AG09319 (cell line): ENCODE results near the gene PLCG2.

Experiments used
- DNase-seq: peaks from one replicate; pipeline ENCODE4 v3.0.0-alpha.2; 2010; ENCODE audit warnings: low read depth; ENCODE audit errors: extremely low read depth
- TF ChIP-seq, protein P1 (sequence below): IDR thresholded peaks from 2 replicates; pipeline ENCODE4 v1.5.1; 2011; ENCODE audit warnings: low read depth, mild to moderate bottlenecking, inconsistent platforms, low read length, moderate library complexity

PLCG2 gene

DNA sequence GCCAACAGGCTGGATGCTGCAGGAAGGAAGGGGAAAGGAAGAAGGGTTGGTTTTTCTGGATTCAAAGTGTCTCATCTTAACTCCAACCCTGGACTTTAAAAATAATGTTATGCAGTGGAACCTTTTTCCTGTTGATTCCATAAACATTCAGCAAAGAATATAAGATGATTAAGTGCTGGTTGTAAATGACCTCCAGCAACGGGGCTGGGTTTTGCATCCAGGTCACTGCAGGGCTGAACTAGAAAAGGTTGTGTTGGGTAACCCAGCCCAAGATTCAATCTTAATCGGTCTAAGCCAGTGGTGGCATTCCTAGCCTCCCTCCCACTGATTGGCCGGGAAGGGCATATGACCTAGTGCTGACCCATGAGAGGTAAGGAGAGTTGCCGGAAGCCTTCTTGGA is 34.2 kb upstream of the PLCG2 start:
- DNase-seq, result no peak
- TF ChIP-seq, protein P1, sequence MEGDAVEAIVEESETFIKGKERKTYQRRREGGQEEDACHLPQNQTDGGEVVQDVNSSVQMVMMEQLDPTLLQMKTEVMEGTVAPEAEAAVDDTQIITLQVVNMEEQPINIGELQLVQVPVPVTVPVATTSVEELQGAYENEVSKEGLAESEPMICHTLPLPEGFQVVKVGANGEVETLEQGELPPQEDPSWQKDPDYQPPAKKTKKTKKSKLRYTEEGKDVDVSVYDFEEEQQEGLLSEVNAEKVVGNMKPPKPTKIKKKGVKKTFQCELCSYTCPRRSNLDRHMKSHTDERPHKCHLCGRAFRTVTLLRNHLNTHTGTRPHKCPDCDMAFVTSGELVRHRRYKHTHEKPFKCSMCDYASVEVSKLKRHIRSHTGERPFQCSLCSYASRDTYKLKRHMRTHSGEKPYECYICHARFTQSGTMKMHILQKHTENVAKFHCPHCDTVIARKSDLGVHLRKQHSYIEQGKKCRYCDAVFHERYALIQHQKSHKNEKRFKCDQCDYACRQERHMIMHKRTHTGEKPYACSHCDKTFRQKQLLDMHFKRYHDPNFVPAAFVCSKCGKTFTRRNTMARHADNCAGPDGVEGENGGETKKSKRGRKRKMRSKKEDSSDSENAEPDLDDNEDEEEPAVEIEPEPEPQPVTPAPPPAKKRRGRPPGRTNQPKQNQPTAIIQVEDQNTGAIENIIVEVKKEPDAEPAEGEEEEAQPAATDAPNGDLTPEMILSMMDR, result no peak

DNA sequence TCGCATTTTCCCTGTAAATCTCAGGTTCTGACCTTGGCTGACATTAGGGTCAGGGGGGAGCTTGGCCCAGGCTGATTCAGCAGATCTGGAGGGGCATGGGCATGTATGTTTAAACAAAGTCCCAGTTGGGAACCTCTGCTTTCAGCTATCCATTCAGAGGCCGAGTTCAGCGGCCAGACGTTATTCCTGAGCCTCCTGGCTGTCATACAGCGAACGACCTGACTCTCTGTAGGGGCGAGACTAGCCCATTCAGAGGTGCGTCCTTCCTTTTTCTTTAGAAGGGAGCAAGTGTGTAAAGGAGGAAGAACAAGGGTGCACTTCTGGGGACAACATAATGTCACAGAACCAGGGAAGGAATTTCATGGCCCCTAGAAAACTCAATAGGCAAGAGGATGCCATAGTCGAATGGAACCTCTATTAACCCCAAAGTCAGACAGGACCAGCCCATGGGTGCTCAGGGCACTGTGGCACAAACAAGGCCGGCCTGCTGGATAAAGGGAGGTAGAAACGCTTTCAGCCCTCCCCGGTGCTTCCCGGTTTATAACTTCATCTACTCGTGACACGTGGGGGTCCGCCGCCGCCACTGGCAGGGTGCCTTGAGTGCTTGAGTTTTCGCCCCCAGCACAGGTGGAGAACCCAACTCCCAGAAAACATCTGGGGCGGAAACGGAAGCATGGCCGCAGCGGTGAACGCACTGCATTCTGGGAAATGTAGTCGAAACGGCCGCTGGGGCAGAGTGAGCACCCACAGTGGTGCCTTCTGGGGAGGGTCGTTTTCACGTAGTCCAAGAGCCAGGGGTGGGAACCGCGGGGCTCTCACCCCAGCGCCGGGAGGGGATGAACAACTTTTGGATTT is 33.2 kb upstream of the PLCG2 start:
- DNase-seq, result no peak
- TF ChIP-seq, protein P1, result no peak

DNA sequence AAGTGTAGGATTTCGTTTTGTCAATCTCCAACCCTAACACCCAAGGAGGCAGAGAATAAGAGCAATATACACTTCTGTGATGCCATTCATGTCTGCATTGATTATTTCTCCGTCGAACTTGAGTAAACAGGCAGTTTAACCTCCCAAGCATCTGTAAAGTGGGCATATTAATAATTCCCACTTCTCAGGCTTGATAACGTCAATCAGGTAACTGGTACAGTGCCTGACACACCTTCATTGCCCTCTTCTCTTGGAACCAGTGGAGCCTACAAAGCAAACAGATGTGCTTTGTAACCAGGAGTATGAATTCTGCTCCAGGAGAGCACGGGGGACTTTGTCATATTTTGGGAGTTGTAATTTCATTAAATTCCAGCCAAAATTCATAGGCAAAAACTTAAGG is 32.5 kb upstream of the PLCG2 start:
- TF ChIP-seq, protein P1, result no peak
- no peak for DNase-seq

DNA sequence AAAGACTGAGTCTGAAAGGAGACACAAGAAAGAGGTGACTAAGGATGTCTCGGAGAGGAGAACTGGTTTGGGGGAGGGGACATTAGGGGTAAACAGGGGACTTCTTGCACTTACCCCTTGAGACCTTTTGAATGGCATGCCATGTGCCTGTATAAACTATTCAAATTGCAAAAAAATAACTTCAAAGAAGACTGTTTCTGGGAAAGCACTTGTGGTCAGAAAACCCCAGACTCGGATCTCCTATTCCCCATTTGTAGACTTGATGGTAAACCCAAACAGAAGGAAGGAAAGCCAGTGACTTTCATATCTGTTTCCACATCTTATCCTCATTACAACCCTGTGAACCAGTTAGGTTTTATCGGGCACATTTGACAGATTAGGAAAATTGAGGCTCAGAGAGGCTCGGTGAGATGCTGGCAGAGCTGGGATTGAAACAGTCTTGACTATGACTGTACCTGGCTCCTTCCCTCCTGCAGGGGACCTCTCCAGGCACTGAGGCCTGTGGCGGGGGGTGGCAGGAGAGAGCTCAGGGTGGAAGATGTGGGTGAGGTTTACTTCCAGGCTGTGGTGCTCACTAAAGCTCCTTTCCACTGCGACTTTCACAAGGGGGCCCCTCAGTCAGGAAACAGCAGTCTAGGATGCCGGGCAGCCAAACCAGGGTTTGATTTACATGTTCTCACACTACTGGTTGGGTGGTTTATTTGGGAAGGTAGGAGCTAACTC is 30.5 kb upstream of the PLCG2 start:
- no peak for DNase-seq
- TF ChIP-seq, protein P1, result no peak

DNA sequence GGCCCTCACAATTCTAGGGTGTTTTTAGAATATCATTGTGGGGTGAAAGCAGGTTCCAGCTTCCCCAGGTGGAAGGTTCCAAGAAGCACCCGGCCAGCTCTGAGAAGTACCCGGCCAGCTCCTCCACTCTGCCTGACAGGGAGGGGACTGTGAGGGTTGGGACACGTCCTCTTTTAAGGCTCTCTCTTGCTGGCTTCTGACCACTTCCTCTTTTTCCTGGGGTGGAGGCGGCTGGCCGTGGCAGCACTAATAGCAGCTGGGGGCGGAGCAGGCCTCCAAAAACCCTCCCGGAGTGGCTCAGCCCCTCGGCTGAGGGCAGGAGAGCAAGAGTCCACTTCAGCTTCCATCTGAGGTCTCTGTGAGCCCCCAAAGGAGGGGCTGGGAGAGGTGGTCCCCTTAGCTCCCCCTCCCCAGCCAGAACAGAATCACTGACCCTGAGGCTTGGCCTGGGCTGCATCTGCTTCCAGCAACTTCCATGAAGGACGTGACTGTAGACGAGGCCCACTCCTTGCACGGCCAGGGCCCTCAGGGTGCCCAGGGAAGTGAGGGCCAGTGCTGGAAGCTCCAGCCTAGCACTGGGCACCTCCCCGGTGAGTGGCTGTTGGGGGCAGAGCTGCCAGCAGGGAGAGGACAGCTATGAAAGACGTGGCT is 26.7 kb upstream of the PLCG2 start:
- no peak for DNase-seq
- TF ChIP-seq, protein P1, result no peak

DNA sequence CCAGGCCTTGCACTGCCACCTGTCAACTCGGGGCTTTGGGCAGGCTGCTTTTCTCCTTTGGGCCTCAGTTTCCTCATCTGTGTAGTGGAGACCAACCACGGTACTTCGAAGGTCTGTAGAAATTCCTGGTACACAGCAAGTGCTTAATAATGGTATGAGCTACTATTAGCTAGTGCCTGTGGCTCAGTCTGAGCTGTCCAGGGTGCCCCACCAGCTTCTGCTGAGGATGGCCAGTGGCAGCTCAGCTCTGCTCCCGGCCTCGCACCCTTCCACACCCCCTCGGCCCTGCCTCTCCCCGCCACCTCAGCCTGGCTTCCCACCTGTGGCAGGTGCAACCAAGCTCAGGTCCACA is 26.2 kb upstream of the PLCG2 start:
- TF ChIP-seq, protein P1, result no peak
- DNase-seq, result no peak

DNA sequence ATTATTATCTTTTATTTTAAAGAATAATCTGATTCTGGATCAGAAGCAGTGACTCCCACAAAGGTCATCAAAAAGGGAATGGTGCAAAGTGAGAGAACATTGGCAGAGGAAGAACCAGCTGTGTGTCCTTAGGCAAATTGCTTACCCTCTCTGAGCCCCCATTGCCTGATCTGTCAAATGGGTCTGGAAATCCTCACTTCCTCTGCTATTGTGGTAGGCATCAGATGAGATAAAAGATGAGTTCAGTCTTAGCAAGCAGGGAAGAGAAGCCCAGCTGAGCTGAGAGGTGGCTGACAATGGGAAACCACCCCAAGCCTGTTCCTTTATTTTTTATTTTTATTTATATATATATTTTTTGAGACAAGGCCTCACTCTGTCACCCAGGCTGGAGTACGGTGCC is 24.2 kb upstream of the PLCG2 start:
- DNase-seq, result no peak
- TF ChIP-seq, protein P1, result no peak
